ENCODE results near the gene CILP.
"Not testable (repeated sequence)": the region's sequence is repeated elsewhere in the genome, so short reads cannot be mapped to it uniquely, and the experiment has no call there.

The CILP gene

DNA sequence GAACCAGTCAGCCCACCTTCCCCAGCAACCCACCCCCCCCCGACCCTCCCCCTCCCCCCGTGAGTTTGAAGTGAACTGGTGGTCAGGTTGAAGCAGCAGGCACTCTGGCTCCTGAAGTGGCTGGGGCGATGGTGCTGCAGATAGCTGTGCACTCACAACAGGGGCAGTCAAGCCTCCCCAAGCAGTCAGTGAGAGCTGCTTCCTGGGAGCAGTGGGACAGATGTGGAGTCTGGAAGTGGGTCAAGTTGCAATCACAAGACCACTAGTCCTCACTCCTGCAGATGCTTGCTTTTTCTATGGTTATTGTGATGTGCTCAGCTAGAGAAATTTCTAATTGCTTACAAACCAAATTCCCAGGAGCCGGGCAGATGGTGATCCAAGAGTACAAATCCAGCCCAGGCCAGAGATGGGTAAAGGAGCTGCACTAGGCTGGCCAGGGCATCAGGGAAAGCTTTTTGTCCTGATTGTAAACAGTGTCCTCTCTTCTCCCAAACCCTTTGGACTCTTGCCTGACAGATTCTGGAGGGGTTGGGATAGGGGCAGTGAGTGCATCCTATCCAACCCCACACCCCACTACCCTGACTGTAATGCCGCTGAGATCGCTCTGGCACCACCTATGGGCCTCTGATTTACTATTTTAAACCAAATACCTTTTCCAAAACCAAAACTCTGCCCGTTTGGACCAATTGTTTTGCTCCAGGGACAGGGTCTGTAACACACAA lies 16.3 kb downstream of the CILP start:
- no peak for DNase-seq

DNA sequence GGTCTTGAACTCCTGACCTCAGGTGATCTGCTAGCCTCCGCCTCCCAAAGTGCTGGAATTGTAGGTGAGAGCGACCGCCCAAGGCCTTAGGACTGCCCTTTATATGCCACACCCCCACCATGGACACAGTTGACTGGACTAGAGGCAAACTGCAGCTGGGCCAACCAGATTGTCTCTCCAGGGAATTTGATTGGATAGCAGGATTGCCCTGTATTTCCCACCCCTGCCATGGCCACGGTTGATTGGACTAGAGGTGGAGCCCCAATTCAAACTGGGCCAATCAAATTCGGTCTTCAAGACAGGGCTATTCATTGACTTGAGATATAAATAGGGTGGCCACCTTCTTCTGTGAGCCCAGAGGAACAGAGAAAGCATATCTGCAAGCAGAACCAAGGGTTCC lies 19.3 kb downstream of the CILP start:
- no peak for DNase-seq

DNA sequence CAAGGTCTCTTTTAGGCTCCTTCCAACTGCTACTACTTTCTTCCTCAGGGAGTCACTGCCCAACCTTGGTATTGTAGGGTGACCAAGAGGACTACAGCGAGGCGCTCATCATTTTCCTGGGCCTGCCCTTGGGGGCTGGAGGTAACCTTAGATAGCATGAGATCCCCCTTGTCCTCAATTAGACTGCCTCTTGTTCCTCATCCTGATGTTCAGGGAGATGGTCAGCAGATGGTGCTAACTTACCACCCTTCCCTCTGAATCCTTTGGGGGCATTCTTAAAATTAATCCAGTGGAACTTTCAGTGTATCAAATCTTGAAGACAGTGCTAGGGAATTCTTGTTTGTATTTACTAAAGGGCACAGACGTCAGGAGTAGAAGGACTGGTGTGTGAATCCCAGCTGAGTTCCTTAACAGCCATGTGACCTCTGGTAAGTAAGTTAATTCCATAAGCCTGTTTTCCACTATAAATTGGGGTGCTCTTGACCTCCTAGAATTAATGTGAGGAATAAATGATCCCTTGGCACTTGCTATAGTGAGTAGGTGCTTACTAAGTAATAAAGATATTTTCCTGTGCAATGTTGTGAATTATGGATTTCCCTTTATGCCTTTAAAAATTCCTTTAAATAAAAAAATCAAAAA lies 22.1 kb downstream of the CILP start:
- no peak for DNase-seq

DNA sequence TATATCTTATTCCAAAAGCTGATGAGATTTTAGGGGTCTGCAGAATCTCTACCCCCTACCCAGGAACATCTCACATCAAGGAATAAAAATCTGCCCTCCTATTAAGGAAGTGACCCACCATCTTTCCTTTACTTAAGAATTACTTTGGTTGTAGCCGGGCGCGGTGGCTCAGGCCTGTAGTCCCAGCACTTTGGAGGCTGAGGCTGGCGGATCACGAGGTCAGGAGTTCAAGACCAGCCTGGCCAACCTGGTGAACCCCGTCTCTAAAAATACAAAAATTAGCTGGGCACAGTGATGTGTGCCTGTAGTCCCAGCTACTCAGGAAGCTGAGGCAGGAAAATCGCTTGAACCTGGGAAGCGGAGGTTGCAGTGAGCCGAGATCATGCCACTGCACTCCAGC lies 22.8 kb downstream of the CILP start:
- not testable (repeated sequence) for DNase-seq

DNA sequence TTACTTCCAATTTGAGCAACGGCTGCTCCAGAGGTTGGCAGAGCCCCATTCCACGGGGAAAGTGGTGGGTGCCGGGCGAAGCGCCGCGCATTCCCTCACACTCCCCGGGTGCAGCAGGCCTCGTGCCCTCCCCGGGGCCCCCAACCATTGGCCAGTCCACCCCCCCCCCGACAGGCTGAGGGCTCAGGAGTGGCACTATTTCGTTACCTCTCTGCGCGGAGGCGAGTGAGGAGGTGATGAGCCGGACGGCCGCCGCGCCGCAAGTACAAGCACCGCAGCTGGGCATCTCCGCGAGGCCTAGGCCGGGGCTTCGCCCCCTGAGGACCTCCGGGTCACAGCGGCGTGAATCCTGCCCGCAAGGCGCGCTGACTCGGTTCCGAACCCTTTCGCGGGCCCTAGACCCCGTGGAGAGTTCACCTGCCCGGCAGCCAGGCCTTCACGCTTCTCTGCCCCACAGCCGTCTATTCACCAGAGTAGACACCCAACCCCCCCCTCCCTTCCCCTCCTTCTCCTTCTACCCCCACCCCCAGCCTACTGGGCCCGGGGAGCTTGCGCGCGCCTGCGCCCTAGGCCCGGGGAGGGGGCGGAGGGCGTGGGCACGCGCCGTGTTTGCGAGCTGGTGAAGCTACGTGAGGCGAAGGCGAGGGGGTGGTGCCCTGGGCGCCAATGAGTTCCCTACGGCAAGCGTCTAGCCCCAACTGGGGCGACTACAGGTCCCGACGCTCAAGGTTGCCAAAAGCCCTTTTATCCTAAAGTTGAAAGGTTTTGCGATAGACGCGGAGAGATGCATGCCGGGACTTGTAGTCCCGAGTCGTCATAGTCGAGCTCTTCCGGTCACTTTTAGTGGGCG lies 26.2 kb downstream of the CILP start, which contains the start of gene CLPX:
TSS of gene CLPX (minus strand) at position 475 of the 850 bp plus-strand sequence. CDS start at position 286, 189 bp downstream.
- peak; percentile 91 for DNase-seq

DNA sequence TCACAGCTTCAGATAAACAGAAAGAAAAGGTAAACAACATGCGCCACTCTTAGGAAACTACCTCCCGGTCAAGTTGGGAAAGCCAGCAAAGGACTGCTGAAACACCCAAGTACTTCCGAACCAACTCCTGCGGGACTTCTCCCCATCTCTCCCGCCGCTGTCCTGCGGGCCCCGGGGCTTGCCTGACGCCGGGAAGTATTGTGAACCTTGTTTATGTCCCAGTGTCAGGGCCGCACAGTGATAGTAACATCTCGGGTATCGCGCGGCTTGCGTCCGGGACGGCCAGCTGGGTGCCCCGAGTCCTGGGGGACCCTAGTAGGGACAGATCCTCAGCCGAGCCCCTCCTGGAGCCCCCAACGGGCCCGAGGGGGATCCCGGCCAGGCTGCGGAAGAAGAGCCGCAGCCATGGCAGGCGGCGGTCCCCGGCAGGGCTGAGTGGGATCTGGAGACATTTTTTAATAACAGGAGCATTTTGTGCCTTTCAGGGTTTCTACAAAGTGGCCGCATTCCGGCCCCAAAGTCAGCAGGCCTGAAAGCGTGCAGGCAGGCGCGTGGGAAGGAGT lies 26.9 kb downstream of the CILP start:
- DNase-seq = peak; percentile 15

DNA sequence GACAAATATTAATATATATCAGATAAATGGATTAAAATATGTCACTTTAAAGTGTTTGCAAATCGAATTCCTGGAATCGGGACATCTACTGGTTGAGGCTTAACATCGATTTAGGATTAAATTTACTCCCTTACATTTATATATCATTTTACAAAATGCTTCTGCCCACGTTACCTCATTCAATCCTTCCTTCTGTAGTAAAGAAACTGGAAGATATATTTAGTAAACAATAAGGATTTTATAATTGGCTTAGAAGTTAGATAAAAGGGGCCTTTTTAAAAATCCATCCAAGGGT lies 27.5 kb downstream of the CILP start:
- DNase-seq = no peak

DNA sequence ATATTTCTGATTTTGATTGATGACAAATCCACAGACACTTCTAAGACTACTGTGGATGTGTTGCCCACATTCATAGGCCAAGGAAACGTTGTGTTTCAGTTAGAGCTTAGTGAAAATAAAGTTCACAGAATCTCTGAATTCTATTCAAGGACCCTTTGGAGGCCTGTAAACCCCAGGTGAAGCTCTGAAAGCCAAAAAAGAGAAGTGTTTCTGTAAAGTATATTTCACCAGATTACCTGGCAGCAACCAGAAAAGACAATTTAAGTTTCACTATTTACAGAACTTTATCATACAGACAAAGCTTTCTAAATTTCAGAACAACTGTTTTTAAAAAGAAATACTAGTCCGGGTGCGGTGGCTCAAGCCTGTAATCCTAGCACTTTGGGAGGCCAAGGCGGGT lies 28.7 kb downstream of the CILP start:
- no peak for DNase-seq

DNA sequence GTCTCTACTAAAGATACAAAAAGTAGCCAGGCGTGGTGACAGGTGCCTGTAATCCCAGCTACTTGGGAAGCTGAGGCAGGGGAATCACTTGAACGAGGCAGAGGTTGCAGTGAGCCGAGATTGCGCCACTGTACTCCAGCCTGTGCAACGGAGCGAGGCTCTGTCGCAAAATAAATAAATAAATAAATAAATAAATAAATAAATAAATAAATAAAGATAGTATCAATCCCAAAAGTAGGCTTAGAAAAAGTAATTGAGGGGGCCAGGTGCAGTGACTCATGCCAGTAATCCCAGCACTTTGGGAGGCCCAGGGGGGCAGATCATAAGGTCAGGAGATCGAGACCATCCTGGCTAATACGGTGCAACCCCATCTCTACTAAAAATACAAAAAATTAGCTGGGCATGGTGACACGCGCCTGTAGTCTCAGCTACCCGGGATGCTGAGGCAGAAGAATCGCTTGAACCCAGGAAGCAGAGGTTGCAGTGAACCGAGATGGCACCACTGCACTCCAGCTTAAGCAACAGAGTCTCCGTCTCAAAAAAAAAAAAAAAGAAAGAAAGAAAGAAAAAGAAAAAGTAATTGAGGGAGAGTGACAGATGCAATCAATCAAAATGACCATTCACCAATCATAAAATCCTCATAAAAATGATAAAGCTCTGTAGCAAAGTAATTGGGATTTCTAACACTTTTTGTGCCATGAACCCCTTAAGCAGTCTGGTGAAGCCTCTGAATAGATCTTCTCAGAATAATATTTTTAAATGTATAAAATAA lies 29.5 kb downstream of the CILP start:
- not testable (repeated sequence) for DNase-seq

DNA sequence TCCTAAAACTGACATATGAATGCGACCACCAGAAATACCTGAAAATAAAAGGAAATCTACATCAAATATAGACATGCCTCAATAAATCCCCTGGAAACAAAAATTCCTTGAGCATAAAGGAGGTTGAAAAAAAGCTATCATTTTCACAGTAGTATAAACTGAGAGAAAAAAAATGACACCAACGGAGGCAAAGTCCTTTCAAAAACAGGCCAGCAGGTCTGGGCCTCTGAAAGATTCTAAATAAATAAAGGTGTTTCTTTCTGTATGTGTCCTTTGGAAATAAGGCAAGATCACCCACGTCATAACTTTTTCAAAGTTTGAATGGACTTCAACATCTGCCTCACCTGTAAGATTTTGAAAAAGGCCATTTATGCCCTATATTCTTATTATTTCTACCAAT lies 31.1 kb downstream of the CILP start:
- no peak for DNase-seq

DNA sequence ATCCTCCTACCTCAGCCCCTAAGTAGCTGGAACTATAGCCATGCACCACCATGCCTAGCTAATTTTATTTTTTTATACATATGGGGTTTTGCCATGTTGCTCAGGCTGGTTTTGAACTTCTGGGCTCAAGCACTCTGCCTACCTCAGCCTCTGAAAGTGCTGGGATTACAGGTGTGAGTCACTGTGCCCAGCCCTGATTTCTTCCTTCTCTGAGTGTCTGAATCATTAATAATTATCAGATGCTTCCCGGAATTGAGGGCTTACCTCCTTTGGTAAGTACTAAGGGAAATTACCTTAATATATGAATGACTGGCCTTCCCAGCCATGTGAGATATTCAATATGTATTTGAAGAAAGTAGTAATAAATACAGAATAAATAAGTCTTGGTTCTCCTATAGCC lies 33.4 kb downstream of the CILP start:
- no peak for DNase-seq

DNA sequence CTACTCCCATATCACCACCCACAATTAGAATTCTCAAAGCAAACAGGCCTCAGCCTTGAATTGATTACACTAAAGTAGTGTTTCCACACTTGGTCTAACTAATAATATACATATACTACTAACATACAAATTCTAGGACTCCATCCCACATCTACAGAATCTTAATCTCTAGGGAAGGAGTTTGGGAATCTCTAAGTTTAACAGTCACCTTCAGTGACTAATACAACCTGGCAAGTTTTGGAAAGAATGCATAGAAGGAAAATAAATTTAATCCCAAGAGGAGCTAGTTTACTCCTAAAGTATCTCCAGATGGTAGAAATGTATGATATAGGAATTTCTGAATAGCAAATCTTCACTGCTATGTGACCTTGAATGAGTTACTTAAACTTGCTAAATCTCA lies 35.2 kb downstream of the CILP start:
- DNase-seq = no peak

DNA sequence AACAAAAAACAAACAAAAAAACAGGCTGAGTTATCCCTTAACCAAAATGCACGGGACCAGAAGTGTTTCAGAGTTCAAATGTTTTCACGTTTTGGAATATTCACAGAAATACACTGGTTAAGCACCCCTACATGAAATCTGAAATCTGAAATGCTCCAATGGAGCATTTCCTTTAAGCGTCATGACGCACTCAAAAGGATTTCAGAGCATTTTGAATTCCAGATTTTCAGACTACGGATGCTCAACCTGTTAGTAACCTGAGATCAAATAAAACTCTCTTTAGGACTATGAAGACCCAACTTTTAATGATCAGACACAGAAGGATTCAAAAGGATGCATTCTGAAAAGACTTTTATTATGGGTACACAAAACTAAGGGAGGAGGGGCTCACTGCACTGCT lies 35.8 kb downstream of the CILP start:
- no peak for DNase-seq

DNA sequence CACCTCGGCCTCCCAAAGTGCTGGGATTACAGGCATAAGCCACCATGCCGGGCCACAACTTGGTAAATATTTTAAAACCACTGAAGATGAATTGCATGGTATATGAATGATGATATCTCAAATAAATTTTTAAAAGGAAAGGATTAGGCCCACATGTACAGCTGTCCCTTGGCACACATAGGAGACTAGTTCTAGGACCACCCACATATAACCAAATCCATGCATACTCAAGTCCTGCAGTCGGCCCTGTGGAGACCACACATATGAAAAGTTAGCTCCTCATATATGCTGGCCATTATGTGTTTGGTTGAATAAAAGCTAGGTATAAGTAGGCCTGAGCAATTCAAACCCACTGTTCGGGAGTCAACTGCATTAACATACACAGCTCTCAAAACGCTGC lies 36.8 kb downstream of the CILP start:
- DNase-seq = no peak

DNA sequence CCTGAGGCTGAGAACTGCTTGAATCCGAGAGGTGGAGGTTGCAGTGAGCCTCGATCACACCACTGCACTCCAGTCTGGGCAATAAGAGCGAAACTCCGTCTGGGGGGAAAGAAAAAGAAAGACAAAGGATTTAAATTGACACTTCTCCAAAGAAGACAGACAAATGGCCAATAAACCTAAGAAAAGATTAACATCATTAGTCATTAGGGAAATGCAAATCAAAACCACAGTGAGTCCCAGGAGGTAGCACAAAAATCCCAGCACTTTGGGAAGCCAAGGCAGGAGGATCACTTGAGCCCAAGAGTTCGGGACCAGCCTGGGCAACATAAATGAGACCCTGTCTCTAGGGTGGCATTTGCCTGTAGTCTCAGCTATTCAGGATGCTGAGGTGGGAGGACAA lies 38.7 kb downstream of the CILP start:
- no peak for DNase-seq

DNA sequence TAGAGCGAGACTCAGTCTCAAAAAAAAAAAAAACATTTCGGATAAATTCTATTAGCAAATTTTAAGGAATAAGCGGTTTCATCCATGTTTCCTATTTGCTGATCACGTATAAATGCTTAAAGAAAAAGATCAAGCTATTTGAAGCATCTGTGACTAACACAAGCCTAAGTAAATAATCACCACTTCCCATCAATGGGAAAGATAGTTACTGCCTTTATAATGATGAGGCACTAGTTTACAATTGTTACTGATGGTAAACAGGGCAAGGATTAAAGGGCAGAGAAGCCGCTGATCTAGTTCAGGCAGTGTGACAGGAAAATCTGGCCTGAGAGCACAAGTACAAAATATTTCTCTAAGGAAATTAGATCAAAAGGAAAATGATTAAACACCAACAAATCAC lies 39.8 kb downstream of the CILP start:
- no peak for DNase-seq

DNA sequence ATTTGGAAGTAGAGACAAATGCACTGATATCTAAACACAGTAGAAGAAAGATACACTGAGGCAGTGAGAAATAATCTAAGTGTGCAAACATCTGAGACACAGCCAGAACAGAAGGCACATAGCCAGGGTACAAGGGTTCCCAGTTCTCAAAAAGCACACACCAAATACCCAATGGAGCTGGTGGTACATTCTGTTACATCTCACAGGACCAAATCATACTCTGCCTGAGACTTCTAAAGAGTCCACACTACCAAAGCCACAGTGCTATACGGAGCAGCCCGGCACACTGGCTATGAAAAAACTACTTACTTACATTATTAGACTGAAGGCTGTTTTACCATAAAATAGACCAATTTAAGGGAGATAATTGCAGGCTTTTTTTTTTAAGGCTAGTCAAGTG lies 45.4 kb downstream of the CILP start:
- DNase-seq = no peak

DNA sequence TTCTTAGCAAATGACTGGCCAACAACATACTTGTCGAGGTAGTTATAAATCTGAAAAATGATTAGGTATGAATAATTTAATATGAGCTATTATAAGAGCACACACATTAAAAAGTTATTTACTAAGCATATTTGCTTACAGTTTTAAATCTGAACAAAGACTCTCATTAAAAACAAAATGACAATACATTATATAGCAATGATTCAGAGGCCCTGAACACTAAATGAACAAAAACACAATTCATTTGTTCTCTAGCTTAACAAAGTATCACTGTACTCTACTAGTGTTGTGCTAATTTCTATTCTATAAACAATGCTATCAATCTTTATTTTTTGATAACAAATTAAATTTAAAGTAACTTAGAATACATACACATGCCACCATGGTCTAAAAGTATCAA lies 47.1 kb downstream of the CILP start:
- no peak for DNase-seq

DNA sequence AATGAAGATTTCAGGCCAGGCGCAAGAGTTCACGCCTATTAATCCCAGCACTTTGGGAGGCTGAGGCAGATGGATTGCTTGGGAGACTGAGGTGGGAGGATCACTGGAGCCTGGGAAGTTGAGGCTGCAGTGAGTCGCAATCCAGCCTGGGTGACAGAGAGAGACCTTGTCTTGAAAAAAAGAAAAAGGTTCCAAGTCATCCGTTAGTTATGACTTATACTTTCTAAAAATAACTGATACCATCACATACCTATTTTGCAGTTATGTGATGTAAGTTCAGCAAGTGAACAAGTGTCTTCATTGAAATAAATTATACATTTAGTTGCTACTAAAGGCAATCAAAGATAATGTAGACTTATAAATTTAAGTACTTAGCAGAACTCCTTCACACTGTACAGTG lies 48.2 kb downstream of the CILP start:
- no peak for DNase-seq

DNA sequence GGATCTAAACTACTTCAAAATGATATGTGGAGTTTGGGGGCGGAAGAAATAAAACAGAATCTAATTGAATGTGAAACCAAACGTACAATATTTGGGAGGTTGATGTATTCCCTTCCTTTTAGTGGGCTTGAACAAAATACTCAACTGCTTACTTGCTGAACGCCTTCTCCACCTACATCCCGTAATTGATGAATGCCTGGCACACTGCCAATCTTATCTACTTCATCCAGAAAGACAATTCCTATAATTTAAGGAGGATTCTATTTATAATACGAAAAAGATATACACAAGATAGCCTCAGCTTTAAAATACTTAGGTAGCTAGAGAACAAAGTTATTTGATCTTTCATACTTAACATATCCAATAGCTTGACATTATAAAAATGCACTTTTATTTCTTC lies 54.6 kb downstream of the CILP start:
- DNase-seq = no peak

DNA sequence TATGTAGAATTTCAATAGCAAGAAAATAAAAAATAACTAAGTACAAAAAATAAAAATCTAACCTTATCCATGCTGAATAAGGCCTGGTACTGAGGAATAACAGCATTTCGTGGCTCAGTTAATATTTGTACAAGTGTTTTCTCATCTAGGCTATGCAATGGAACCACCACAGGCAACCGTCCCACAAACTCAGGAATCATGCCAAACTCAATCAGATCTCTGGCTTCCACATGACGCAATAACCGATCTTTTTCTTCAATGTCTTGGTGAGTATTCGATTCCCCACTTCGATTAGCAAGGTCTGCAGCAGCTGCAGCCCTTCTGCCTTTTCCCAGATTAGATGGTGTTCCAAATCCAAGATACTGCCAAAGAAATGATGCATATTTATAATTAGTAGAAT lies 56.6 kb downstream of the CILP start:
- DNase-seq = no peak

DNA sequence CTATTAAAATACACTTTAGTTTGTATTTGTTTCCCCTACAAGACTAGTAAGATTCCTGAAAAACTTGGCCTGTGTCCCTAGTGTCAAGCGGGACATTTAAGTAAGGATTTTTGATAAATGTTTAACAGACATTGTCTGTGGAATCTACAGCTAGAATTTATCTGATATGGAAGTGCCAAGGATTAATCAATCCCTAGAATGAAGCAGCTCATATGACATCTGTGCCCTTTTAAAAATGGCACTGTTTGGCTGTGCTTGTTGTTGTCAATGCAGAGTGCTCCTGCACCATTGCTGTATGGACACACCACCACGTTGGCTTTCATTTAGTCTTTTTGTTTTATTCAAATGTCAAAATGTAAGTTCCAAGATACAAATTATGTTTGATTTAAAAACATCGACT lies 63.4 kb downstream of the CILP start:
- DNase-seq = no peak

DNA sequence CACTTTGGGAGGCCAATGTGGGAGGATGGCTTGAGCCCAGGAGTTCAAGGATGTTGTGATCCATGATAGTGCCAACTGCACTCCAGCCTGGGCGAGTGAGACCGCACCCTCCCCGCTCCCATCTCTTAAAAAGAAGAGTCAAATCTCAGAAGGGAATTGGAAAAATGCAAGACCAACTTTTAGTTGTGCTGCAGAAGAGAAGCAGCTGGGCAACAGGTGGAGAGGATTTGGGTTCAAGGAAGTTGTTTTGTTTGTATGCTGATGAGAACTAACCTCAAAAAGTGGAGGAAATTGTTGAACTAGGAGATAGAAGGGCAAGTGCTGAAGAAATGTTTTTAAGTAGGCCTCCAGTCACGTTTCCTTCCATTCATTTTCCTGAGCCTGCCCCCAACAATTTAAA lies 64.8 kb downstream of the CILP start:
- no peak for DNase-seq

All from activated CD4-positive, alpha-beta T cell treated with anti-CD3 and anti-CD28 coated beads, Interleukin-2, amount 50 U/mL, for 1 hour (primary cell).